Measurements from ENCODE around the gene RIT2.

RIT2 gene

GRCh38 chr18:42941021-42941420 lies 174.5 kb downstream of the RIT2 start:
- Mint-ChIP-seq H3K27ac (ENCODE audit: low read depth) (no peak overlapping the region), H3K9me3 (peaks cover 28% of the 10 kb centered on the region), H3K36me3 (ENCODE audit: insufficient read depth) (no peaks in the 10 kb centered on the region), H3K4me3 (no peak overlapping the region), H3K27me3 (no peaks in the 10 kb centered on the region), H3K4me1 (no peaks in the 10 kb centered on the region)
- ATAC-seq (replicated peaks; ENCODE audit: extremely low read depth, poor library complexity, severe bottlenecking) (no peak), DNase-seq (ENCODE audit: low spot score in 2 of 2) (no peak)

GRCh38 chr18:42937436-42937835 lies 178.0 kb downstream of the RIT2 start:
- no peak for ATAC-seq (replicated peaks; ENCODE audit: extremely low read depth, poor library complexity, severe bottlenecking)
- H3K27ac Mint-ChIP-seq (ENCODE audit: low read depth), result no peak overlapping the region
- H3K36me3 Mint-ChIP-seq (ENCODE audit: insufficient read depth), result no peaks in the 10 kb centered on the region
- no peaks in the 10 kb centered on the region for H3K27me3 Mint-ChIP-seq
- H3K4me3 Mint-ChIP-seq, result no peak overlapping the region
- DNase-seq (ENCODE audit: low spot score in 2 of 2), result no peak
- no peaks in the 10 kb centered on the region for H3K4me1 Mint-ChIP-seq
- peaks cover 19% of the 10 kb centered on the region for H3K9me3 Mint-ChIP-seq

- DNase-seq (ENCODE audit: low spot score in 2 of 2), result no peak
- no peak for ATAC-seq (replicated peaks; ENCODE audit: extremely low read depth, poor library complexity, severe bottlenecking)
- H3K27me3 Mint-ChIP-seq, result no peaks in the 10 kb centered on the region
- no peaks in the 10 kb centered on the region for H3K36me3 Mint-ChIP-seq (ENCODE audit: insufficient read depth)
- H3K9me3 Mint-ChIP-seq, result peaks cover 20% of the 10 kb centered on the region
- no peak overlapping the region for H3K4me3 Mint-ChIP-seq
- H3K27ac Mint-ChIP-seq (ENCODE audit: low read depth), result no peak overlapping the region
- no peaks in the 10 kb centered on the region for H3K4me1 Mint-ChIP-seq
Observed at GRCh38 chr18:42936289-42936688, 179.2 kb downstream of the RIT2 start.

GRCh38 chr18:42931491-42931890 lies 184.0 kb downstream of the RIT2 start:
- Mint-ChIP-seq H3K4me3 (no peak overlapping the region), H3K9me3 (peaks cover 19% of the 10 kb centered on the region), H3K4me1 (no peaks in the 10 kb centered on the region), H3K36me3 (ENCODE audit: insufficient read depth) (no peaks in the 10 kb centered on the region), H3K27me3 (no peaks in the 10 kb centered on the region), H3K27ac (ENCODE audit: low read depth) (no peak overlapping the region)
- DNase-seq (ENCODE audit: low spot score in 2 of 2) (no peak), ATAC-seq (replicated peaks; ENCODE audit: extremely low read depth, poor library complexity, severe bottlenecking) (no peak)

GRCh38 chr18:42929857-42930256 lies 185.6 kb downstream of the RIT2 start:
- Mint-ChIP-seq H3K4me3 (no peak overlapping the region), H3K27ac (ENCODE audit: low read depth) (no peak overlapping the region), H3K9me3 (peaks cover 19% of the 10 kb centered on the region), H3K4me1 (no peaks in the 10 kb centered on the region), H3K36me3 (ENCODE audit: insufficient read depth) (no peaks in the 10 kb centered on the region), H3K27me3 (no peaks in the 10 kb centered on the region)
- no peak for DNase-seq (ENCODE audit: low spot score in 2 of 2)
- ATAC-seq (replicated peaks; ENCODE audit: extremely low read depth, poor library complexity, severe bottlenecking), result no peak

GRCh38 chr18:42929181-42929580 lies 186.3 kb downstream of the RIT2 start:
- Mint-ChIP-seq H3K4me1 (no peaks in the 10 kb centered on the region), H3K4me3 (no peak overlapping the region), H3K36me3 (ENCODE audit: insufficient read depth) (no peaks in the 10 kb centered on the region), H3K9me3 (peaks cover 19% of the 10 kb centered on the region), H3K27me3 (no peaks in the 10 kb centered on the region), H3K27ac (ENCODE audit: low read depth) (no peak overlapping the region)
- ATAC-seq (replicated peaks; ENCODE audit: extremely low read depth, poor library complexity, severe bottlenecking) (no peak), DNase-seq (ENCODE audit: low spot score in 2 of 2) (no peak)

- H3K27me3 Mint-ChIP-seq, result no peaks in the 10 kb centered on the region
Observed at GRCh38 chr18:42925036-42925435, 190.4 kb downstream of the RIT2 start.

GRCh38 chr18:42922363-42922762 lies 193.1 kb downstream of the RIT2 start:
- Mint-ChIP-seq H3K9me3 (peaks cover 11% of the 10 kb centered on the region), H3K4me3 (no peak overlapping the region), H3K27me3 (no peaks in the 10 kb centered on the region), H3K36me3 (ENCODE audit: insufficient read depth) (no peaks in the 10 kb centered on the region), H3K4me1 (no peaks in the 10 kb centered on the region), H3K27ac (ENCODE audit: low read depth) (no peak overlapping the region)
- DNase-seq (ENCODE audit: low spot score in 2 of 2), result no peak
- ATAC-seq (replicated peaks; ENCODE audit: extremely low read depth, poor library complexity, severe bottlenecking), result no peak

More at GRCh38 chr18:42925036-42925435, 190.4 kb downstream of the RIT2 start:
- no peak overlapping the region for H3K4me3 Mint-ChIP-seq
- DNase-seq (ENCODE audit: low spot score in 2 of 2) (no peak), ATAC-seq (replicated peaks; ENCODE audit: extremely low read depth, poor library complexity, severe bottlenecking) (no peak)
- H3K27ac Mint-ChIP-seq (ENCODE audit: low read depth), result no peak overlapping the region
- no peaks in the 10 kb centered on the region for H3K36me3 Mint-ChIP-seq (ENCODE audit: insufficient read depth)
- no peaks in the 10 kb centered on the region for H3K4me1 Mint-ChIP-seq
- peaks cover 5% of the 10 kb centered on the region for H3K9me3 Mint-ChIP-seq

- H3K36me3 Mint-ChIP-seq (ENCODE audit: insufficient read depth), result no peaks in the 10 kb centered on the region
- H3K27me3 Mint-ChIP-seq, result no peaks in the 10 kb centered on the region
- H3K27ac Mint-ChIP-seq (ENCODE audit: low read depth), result no peak overlapping the region
- DNase-seq (ENCODE audit: low spot score in 2 of 2) (no peak), ATAC-seq (replicated peaks; ENCODE audit: extremely low read depth, poor library complexity, severe bottlenecking) (no peak)
- H3K9me3 Mint-ChIP-seq, result peaks cover 16% of the 10 kb centered on the region
- no peaks in the 10 kb centered on the region for H3K4me1 Mint-ChIP-seq
- no peak overlapping the region for H3K4me3 Mint-ChIP-seq
Observed at GRCh38 chr18:42921226-42921737, 194.2 kb downstream of the RIT2 start.

GRCh38 chr18:42920621-42921020 lies 194.9 kb downstream of the RIT2 start:
- no peaks in the 10 kb centered on the region for H3K36me3 Mint-ChIP-seq (ENCODE audit: insufficient read depth)
- ATAC-seq (replicated peaks; ENCODE audit: extremely low read depth, poor library complexity, severe bottlenecking) (no peak), DNase-seq (ENCODE audit: low spot score in 2 of 2) (no peak)
- H3K9me3 Mint-ChIP-seq, result peaks cover 16% of the 10 kb centered on the region
- no peaks in the 10 kb centered on the region for H3K4me1 Mint-ChIP-seq
- H3K4me3 Mint-ChIP-seq, result no peak overlapping the region
- H3K27ac Mint-ChIP-seq (ENCODE audit: low read depth), result no peak overlapping the region
- no peaks in the 10 kb centered on the region for H3K27me3 Mint-ChIP-seq

- H3K9me3 Mint-ChIP-seq, result peaks cover 20% of the 10 kb centered on the region
- H3K4me3 Mint-ChIP-seq, result no peak overlapping the region
- no peaks in the 10 kb centered on the region for H3K27me3 Mint-ChIP-seq
- no peaks in the 10 kb centered on the region for H3K36me3 Mint-ChIP-seq (ENCODE audit: insufficient read depth)
- ATAC-seq (replicated peaks; ENCODE audit: extremely low read depth, poor library complexity, severe bottlenecking) (no peak), DNase-seq (ENCODE audit: low spot score in 2 of 2) (no peak)
- no peaks in the 10 kb centered on the region for H3K4me1 Mint-ChIP-seq
- no peak overlapping the region for H3K27ac Mint-ChIP-seq (ENCODE audit: low read depth)
Observed at GRCh38 chr18:42915299-42915698, 200.2 kb downstream of the RIT2 start.

GRCh38 chr18:42914476-42914875 lies 201.0 kb downstream of the RIT2 start:
- H3K27me3 Mint-ChIP-seq, result no peaks in the 10 kb centered on the region
- H3K4me3 Mint-ChIP-seq, result no peak overlapping the region
- peaks cover 22% of the 10 kb centered on the region for H3K9me3 Mint-ChIP-seq
- ATAC-seq (replicated peaks; ENCODE audit: extremely low read depth, poor library complexity, severe bottlenecking) (no peak), DNase-seq (ENCODE audit: low spot score in 2 of 2) (no peak)
- no peaks in the 10 kb centered on the region for H3K36me3 Mint-ChIP-seq (ENCODE audit: insufficient read depth)
- H3K4me1 Mint-ChIP-seq, result no peaks in the 10 kb centered on the region
- no peak overlapping the region for H3K27ac Mint-ChIP-seq (ENCODE audit: low read depth)

- H3K27me3 Mint-ChIP-seq, result no peaks in the 10 kb centered on the region
- H3K4me1 Mint-ChIP-seq, result no peaks in the 10 kb centered on the region
- no peak overlapping the region for H3K4me3 Mint-ChIP-seq
- peaks cover 15% of the 10 kb centered on the region for H3K9me3 Mint-ChIP-seq
- DNase-seq (ENCODE audit: low spot score in 2 of 2) (no peak), ATAC-seq (replicated peaks; ENCODE audit: extremely low read depth, poor library complexity, severe bottlenecking) (no peak)
- H3K27ac Mint-ChIP-seq (ENCODE audit: low read depth), result no peak overlapping the region
- no peaks in the 10 kb centered on the region for H3K36me3 Mint-ChIP-seq (ENCODE audit: insufficient read depth)
Observed at GRCh38 chr18:42909095-42909494, 206.4 kb downstream of the RIT2 start.

GRCh38 chr18:42906761-42907160 lies 208.7 kb downstream of the RIT2 start:
- Mint-ChIP-seq H3K4me3 (no peak overlapping the region), H3K27me3 (no peaks in the 10 kb centered on the region), H3K9me3 (peaks cover 15% of the 10 kb centered on the region), H3K36me3 (ENCODE audit: insufficient read depth) (no peaks in the 10 kb centered on the region), H3K27ac (ENCODE audit: low read depth) (no peak overlapping the region), H3K4me1 (no peaks in the 10 kb centered on the region)
- no peak for ATAC-seq (replicated peaks; ENCODE audit: extremely low read depth, poor library complexity, severe bottlenecking)
- no peak for DNase-seq (ENCODE audit: low spot score in 2 of 2)
